GM18498 (cell line): ENCODE results near the gene LRP5.
"Not testable (repeated sequence)": the region's sequence is repeated elsewhere in the genome, so short reads cannot be mapped to it uniquely, and the experiment has no call there.

Experiments
- ATAC-seq: cut with Tn5 transposase; IDR thresholded peaks from one replicate; pipeline ENCODE4 v1.9.1; 2021; ENCODE audit warnings: mild to moderate bottlenecking, moderate library complexity; ENCODE audit not compliant: unreplicated experiment

The LRP5 gene

GRCh38 chr11:68344821-68345220 is 32.4 kb downstream of the LRP5 start:
- not testable (repeated sequence) for ATAC-seq

DNA sequence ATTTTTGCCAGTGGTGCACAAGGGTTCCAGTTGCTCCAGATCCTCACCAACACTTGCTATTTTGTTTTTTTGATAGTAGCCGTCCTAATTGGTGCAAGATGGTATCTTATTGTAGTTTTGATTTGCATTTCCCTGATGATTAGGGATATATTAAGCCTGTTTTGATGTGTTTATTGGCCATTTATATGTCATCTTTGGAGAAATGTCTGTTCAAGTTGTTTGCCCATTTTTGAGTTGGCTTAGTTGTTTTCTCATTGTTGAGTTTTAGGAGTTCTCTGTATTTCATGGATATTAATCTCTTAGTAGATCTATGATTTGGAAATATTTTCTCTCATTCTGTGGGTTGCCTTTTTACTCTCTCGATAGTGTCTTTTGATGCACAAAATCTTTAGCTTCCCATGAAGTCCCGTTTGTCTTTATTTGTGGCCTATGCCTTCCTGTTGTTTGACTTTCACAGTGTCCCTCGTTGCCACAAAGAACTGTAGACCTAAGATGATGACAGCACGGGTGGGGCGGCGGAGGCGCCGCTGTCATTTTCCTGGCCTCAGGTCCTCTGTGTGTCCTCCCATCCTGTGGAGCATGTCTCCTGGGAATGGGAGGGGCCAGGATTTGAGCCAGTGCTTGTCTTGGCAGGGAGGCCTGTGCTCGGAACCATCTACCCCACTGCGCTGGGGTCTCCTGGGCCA is 33.5 kb downstream of the LRP5 start:
- no peak for ATAC-seq

DNA sequence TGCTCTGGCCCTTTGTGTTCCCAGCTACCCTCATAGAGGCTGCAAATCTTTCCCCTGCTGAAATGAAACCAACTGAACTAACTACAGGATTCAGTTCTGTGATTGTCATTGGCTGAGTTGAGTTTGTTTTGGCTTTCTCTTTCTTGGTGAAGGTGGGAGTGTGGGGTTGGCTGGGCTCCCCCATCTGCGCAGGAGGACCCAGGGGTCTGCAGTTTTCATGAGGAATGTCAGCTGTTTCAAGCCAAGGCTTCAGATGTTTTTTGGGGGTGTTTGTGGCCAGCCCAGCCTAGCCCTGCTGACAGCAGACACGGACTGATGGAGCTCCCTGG is 34.0 kb downstream of the LRP5 start:
- no peak for ATAC-seq

DNA sequence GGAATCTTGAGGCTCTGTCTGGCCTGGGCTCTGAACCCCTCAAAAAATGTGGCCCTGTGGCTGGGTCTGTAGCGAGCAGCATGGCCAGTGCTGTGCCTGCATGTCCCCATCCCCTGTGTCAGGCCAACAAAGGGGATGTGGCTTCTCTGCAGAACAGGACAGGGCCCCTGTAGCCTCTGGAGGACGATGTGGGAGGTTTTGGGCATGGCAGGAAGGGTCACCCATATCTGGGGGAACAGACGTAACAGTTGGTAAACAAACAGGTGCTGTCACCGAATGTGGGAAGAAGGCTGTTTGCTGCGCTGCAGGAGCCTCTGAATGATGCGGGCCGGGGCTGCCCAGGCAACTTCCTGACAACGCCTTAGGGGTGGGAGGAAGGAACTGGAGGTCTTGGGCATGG is 35.0 kb downstream of the LRP5 start:
- ATAC-seq: no peak

GRCh38 chr11:68347841-68348240 is 35.5 kb downstream of the LRP5 start:
- no peak for ATAC-seq

GRCh38 chr11:68349461-68350249 is 37.3 kb downstream of the LRP5 start:
- ATAC-seq: no peak

DNA sequence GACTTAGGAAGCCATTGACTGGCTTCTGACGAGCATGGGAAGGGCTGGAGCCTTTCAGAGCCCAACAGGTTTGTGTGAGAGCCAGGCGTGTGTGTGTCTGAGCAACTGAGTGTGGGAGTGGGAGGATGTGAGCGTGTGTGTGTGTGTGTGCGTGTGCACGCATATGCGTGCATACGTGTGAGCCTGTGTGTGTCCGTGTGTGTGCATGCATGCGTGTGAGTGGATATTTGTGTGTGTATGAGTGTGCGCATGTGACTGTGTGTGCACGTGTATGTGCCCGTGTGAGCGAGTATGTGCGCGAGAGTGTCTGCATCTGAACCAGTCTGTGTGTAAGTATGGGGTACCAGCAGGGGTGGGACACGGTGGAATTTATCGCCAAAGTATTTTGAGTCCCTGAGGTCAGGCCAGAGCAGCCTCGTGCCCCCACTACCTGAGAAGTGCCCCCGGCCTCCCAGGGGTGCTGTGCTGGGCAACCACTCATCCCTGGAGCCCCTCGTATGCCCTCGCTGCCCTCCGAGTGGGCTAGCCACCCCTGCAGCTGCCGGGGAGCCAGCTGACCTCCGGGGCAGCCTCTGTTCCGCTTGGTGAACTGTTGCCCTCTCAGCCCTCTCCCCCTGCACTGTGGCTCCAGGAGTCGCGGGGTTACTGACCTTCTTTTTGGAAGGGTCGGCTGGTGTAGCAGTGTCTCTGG is 38.5 kb downstream of the LRP5 start:
- no peak for ATAC-seq

GRCh38 chr11:68351450-68352275 is 39.3 kb downstream of the LRP5 start:
- no peak for ATAC-seq

DNA sequence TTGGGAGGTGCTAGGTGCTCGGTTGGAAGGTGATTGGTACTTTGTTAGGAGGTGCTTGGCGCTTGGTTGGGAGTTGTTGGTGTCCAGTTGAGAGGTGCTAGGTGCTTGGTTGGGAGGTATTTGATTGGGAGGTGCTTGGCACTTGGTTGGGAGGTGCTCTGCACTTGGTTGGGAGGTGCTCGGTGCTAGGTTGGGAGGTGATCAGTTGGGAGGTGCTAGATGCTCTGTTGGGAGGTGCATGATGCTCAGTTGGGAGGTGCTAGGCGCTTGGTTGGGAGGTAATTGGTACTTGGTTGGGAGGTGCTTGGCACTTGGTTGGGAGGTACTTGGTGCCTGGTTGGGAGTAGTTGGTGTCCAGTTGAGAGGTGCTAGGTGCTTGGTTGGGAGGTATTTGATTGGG is 40.2 kb downstream of the LRP5 start:
- ATAC-seq: no peak

GRCh38 chr11:68353118-68353517 is 40.7 kb downstream of the LRP5 start:
- ATAC-seq: no peak

DNA sequence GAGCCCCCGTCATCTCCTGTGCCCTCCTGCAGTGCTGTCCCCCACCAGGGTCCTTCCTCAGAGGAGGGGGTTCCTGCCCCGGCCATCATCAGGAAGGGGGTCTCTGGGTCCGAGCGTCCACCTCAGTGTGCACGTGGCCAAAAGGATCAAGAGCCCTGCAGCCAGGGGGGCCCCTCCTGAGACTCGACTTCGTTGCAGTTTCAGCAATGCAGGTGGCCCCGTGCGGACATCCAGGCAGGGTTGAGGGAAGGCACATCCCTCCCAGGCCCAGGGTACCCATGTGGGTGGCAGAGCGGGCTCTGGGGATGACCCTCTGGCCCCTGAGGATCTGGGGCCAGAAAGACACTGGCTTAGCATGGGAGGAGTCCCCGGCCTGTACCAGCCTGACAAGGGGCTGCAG is 41.3 kb downstream of the LRP5 start:
- ATAC-seq: no peak

GRCh38 chr11:68354148-68354872 is 41.9 kb downstream of the LRP5 start:
- ATAC-seq: no peak

GRCh38 chr11:68355471-68355870 is 43.1 kb downstream of the LRP5 start:
- no peak for ATAC-seq

DNA sequence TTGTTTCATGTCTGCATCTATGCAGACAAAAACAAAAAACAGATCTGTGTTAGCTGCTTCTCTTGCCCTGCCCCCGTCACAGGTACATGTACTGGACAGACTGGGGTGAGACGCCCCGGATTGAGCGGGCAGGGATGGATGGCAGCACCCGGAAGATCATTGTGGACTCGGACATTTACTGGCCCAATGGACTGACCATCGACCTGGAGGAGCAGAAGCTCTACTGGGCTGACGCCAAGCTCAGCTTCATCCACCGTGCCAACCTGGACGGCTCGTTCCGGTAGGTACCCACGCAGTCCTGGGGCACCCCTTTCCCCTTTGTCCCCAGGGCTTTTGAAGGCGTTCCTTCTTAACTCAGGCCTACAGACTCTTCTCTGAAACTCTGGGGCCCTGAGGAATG is 45.2 kb downstream of the LRP5 start:
- ATAC-seq: no peak

- no peak for ATAC-seq
These were observed 46.0 kb downstream of the LRP5 start for GRCh38 chr11:68358416-68358815.

DNA sequence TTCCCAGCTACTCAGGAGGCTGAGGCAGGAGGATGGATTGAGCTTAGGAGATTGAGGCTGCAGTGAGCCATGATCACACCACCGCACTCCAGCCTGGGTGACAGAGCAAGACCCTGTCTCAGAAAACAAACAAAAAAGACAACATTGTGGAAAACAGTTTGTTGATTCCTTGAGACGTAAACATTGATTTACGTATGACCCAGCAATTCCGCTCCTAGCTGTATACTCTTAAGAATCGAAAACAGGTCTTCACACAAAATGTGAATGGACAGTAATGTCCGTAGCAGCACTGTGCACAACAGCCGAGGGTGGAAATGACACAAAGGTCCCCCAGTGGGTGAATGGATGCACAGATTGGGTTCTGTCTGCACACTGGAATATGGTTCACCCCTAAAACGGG is 49.3 kb downstream of the LRP5 start:
- ATAC-seq: no peak

- no peak for ATAC-seq
These were observed 50.5 kb downstream of the LRP5 start for GRCh38 chr11:68362801-68363379.

DNA sequence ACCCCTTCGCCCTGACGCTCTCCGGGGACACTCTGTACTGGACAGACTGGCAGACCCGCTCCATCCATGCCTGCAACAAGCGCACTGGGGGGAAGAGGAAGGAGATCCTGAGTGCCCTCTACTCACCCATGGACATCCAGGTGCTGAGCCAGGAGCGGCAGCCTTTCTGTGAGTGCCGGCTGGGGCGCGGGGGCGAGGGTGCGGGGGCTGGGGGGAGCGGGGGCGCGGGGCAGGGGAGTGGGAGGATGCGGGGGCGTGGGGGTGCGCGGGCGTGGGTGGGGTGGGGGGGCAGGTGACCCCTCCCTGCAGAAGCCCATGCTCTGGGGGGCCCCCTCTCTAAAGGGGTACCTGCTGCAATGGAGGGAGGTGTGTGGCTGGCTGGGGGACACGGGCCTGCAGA is 51.4 kb downstream of the LRP5 start:
- ATAC-seq: no peak

- no peak for ATAC-seq
These were observed 52.2 kb downstream of the LRP5 start for GRCh38 chr11:68364581-68364980.

- no peak for ATAC-seq
These were observed 53.6 kb downstream of the LRP5 start for GRCh38 chr11:68365943-68366435.
